Amniotic epithelial cell (primary cell): ENCODE results near the gene SORCS1.

ENCODE experiments used
- DNase-seq: peaks from one replicate; pipeline ENCODE4 v3.0.0-alpha.2; 2010; ENCODE audit warnings: low read depth

Gene SORCS1

GRCh38 chr10:106534441-106534840 lies 630.1 kb downstream of the SORCS1 start:
- no peak for DNase-seq

GRCh38 chr10:106528702-106529101 lies 635.8 kb downstream of the SORCS1 start:
- DNase-seq = no peak

GRCh38 chr10:106525835-106526234 lies 638.7 kb downstream of the SORCS1 start:
- DNase-seq = no peak
